Measurements from ENCODE around the gene CDKN2B.

DNA sequence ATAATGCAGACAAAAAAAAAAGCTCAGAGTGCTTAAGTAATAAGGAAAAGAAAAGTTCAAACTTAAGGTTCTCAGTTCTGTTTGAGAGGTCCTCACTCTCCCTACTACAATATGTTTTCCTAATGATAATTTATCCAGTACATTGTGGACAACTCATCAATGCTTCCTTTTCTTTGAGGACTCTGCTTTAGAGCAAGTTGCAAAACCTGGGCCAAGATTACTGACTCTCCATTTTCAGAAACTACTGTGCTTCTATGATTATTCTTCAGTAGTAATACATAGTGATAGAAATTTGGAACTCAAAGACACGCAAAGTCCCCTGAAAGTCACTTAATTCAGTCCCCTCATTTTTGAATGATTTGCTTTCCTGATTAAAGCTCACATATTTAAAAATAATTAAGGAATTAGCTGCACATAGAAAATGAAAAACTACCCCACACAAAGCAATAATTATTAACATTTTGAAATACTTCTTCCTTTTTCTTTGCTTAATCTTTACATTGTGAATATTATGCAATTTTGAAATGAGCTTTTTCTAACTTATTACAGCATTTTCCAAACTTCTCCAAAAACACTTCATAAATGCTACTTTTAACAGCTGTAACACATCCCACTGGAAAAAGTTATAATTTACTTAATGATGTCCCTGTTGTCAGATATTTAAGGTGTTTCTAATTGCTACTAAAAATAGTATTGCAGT, 26.1 kb downstream of the CDKN2B start:
- TF ChIP-seq TAF1 (IDR thresholded peaks at IDR 0.05; ENCODE audit: borderline replicate concordance, low read depth, low read length) (no peak), POLR2A (IDR thresholded peaks at IDR 0.05; ENCODE audit: low read depth, low read length) (no peak), POLR2AphosphoS5 (IDR thresholded peaks at IDR 0.05; ENCODE audit: low read depth, low read length) (no peak)
